Measurements from ENCODE around the gene SYNPO2.

DNA sequence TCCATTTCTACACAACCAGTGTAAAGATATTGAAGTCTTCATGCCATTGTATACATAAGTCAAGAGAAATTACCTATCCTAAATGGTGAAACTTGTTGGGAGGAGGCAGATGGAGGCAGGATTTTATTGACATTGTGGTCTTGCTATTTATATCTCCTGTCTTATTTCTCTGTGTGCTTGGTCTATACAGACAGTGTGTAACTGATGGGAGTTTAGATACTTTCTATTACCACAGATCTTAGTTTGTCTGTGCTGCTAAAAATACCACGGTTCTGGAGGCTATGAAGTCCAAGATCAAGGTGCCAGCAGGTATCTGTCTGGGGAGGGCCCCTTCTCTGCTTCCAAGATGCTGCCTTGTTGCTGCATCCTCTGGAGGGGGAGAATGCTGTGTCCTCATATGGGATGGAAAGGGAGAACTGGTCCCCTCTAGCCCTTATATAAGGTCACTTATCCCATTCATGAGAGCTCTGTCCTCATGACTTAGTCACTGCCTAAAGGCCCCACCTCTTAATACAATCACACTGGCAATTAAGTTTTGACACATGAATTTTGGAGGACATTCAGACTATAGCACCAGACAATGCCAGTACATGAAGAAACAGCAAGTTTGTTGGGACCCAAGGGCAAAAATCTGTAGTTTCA lies 62.4 kb downstream of the SYNPO2 start:
- TF ChIP-seq, protein P1, sequence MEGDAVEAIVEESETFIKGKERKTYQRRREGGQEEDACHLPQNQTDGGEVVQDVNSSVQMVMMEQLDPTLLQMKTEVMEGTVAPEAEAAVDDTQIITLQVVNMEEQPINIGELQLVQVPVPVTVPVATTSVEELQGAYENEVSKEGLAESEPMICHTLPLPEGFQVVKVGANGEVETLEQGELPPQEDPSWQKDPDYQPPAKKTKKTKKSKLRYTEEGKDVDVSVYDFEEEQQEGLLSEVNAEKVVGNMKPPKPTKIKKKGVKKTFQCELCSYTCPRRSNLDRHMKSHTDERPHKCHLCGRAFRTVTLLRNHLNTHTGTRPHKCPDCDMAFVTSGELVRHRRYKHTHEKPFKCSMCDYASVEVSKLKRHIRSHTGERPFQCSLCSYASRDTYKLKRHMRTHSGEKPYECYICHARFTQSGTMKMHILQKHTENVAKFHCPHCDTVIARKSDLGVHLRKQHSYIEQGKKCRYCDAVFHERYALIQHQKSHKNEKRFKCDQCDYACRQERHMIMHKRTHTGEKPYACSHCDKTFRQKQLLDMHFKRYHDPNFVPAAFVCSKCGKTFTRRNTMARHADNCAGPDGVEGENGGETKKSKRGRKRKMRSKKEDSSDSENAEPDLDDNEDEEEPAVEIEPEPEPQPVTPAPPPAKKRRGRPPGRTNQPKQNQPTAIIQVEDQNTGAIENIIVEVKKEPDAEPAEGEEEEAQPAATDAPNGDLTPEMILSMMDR (IDR thresholded peaks at IDR 0.05) = no peak
- TF ChIP-seq EZH2phosphoT487 (IDR thresholded peaks at IDR 0.05) (no peak), EZH2 (IDR thresholded peaks at IDR 0.05) (no peak)
